ENCODE measurements around the gene ORMDL3. TPM values are rescaled to one million over a fixed set of nuclear protein-coding genes. Genes with fewer than 3 reads are reported as not detected.

ORMDL3 gene
- total RNA-seq, 1 experiment from 2014 or later, result 55.1 TPM

GRCh38 chr17:39920218-39921210 lies 6.9 kb downstream of the ORMDL3 start:
- ChIA-PET POLR2A (interaction anchor here (0.6 kb wide), 1 partner anchor 10 kb away, joined by 9 read pairs; no protein-coding TSS in a partner anchor), CTCF (no interaction called here)
- intact Hi-C loops (cut with micrococcal nuclease; ENCODE audit: unreplicated experiment) (no loop called here), in situ Hi-C loops (cut with HindIII; ENCODE audit: low pct_unique_long_range_greater_than_20kb, low sequenced_read_pairs) (no loop called here)
- Histone ChIP-seq H3K27ac (ENCODE audit: low read length) (no peak overlapping the region), H3K27me3 (ENCODE audit: control insufficient read depth, insufficient read depth, low read length) (no peaks in the 10 kb centered on the region), H3K9me3 (ENCODE audit: control insufficient read depth, insufficient read depth, low read depth, low read length) (no peaks in the 10 kb centered on the region), H3K4me1 (ENCODE audit: control insufficient read depth, insufficient read depth, low read length) (peaks cover 7% of the 10 kb centered on the region), H3K36me3 (ENCODE audit: control insufficient read depth, insufficient read depth, low read length) (no peaks in the 10 kb centered on the region), H3K4me3 (ENCODE audit: low read depth in 2 of 2, low read length in 2 of 2) (no peak overlapping the region)
- ATAC-seq, result no peak
- TF ChIP-seq POLR2AphosphoS5 (IDR thresholded peaks at IDR 0.05; ENCODE audit: low read depth, low read length), result no peak
- no peak for TF ChIP-seq SIN3A (IDR thresholded peaks at IDR 0.05; ENCODE audit: borderline replicate concordance, insufficient read depth, low read depth, low read length)
- no peak for TF ChIP-seq REST (IDR thresholded peaks at IDR 0.05; ENCODE audit: insufficient read depth in 1 of 2, low read depth in 2 of 2, low read length in 1 of 2)
- TF ChIP-seq TCF7L2 (IDR thresholded peaks at IDR 0.05; ENCODE audit: low read depth, low read length), result no peak
- TF ChIP-seq CTCF (IDR thresholded peaks at IDR 0.05), result no peak
- DNase-seq (ENCODE audit: low read depth, low spot score), result no peak
- no TSS peak for BruUV-seq (replicated peaks)

- POLR2A ChIA-PET, result no interaction called here
- H3K36me3 ChIP-seq (ENCODE audit: control insufficient read depth, insufficient read depth, low read length), result no peaks in the 10 kb centered on the region
- H3K27me3 ChIP-seq (ENCODE audit: control insufficient read depth, insufficient read depth, low read length), result no peaks in the 10 kb centered on the region
- no TSS peak for BruUV-seq (replicated peaks)
- CTCF ChIA-PET, result no interaction called here
- no peak for ATAC-seq
- no peak for TF ChIP-seq CTCF (IDR thresholded peaks at IDR 0.05)
- TF ChIP-seq POLR2AphosphoS5 (IDR thresholded peaks at IDR 0.05; ENCODE audit: low read depth, low read length), result no peak
- no peak for TF ChIP-seq SIN3A (IDR thresholded peaks at IDR 0.05; ENCODE audit: borderline replicate concordance, insufficient read depth, low read depth, low read length)
- no peak for TF ChIP-seq TCF7L2 (IDR thresholded peaks at IDR 0.05; ENCODE audit: low read depth, low read length)
- TF ChIP-seq REST (IDR thresholded peaks at IDR 0.05; ENCODE audit: insufficient read depth in 1 of 2, low read depth in 2 of 2, low read length in 1 of 2), result no peak
- no peak overlapping the region for H3K27ac ChIP-seq (ENCODE audit: low read length)
- no peaks in the 10 kb centered on the region for H3K4me1 ChIP-seq (ENCODE audit: control insufficient read depth, insufficient read depth, low read length)
- no peak overlapping the region for H3K4me3 ChIP-seq (ENCODE audit: low read depth in 2 of 2, low read length in 2 of 2)
- DNase-seq (ENCODE audit: low read depth, low spot score), result no peak
- in situ Hi-C loops (cut with HindIII; ENCODE audit: low pct_unique_long_range_greater_than_20kb, low sequenced_read_pairs) (no loop called here), intact Hi-C loops (cut with micrococcal nuclease; ENCODE audit: unreplicated experiment) (no loop called here)
- H3K9me3 ChIP-seq (ENCODE audit: control insufficient read depth, insufficient read depth, low read depth, low read length), result no peaks in the 10 kb centered on the region
Measured at GRCh38 chr17:39919087-39919683, 8.2 kb downstream of the ORMDL3 start.
